Measurements from ENCODE around the gene LUC7L.
"Not testable (repeated sequence)": the region's sequence is repeated elsewhere in the genome, so short reads cannot be mapped to it uniquely, and the experiment has no call there.

Gene LUC7L

DNA sequence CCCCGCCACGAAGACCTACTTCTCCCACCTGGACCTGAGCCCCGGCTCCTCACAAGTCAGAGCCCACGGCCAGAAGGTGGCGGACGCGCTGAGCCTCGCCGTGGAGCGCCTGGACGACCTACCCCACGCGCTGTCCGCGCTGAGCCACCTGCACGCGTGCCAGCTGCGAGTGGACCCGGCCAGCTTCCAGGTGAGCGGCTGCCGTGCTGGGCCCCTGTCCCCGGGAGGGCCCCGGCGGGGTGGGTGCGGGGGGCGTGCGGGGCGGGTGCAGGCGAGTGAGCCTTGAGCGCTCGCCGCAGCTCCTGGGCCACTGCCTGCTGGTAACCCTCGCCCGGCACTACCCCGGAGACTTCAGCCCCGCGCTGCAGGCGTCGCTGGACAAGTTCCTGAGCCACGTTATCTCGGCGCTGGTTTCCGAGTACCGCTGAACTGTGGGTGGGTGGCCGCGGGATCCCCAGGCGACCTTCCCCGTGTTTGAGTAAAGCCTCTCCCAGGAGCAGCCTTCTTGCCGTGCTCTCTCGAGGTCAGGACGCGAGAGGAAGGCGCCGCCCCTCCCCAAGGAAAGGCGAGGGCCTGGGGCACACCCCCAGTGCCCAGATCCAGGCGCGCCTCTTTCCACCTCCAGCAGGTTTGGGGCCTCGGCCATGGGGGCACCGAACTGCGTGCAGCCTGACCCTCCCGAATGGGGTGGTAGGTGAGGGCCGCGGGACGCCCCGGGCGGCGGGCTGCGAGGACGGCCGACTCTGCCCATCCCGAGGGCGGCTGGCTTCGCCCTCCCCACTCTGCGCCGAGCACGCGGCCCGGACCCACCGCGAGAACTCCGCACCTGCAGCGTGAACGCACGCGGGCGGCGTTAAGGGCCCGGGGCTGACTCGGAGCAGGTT is 48.3 kb downstream of the LUC7L start:
- no peak overlapping the region for H3K27ac ChIP-seq (ENCODE audit: insufficient read depth, low read depth, low read length, poor library complexity, severe bottlenecking)
- peaks cover 53% of the 10 kb centered on the region for H3K27me3 ChIP-seq (ENCODE audit: control insufficient read depth, insufficient read depth, low read length, poor library complexity, severe bottlenecking)
- peak overlapping the region; percentile 31 for H3K4me3 ChIP-seq (ENCODE audit: insufficient read depth, low read depth, low read length)
- peaks cover 3% of the 10 kb centered on the region for H3K36me3 ChIP-seq (ENCODE audit: control insufficient read depth, insufficient read depth, low read length)
- 5 to 6% methylated on average over 89 of the region's 89 CpGs for WGBS, 2 experiments
- H3K4me1 ChIP-seq (ENCODE audit: control insufficient read depth, insufficient read depth, low read length), result no peaks in the 10 kb centered on the region
- H3K9me3 ChIP-seq (ENCODE audit: control insufficient read depth, low read length), result no peaks in the 10 kb centered on the region

DNA sequence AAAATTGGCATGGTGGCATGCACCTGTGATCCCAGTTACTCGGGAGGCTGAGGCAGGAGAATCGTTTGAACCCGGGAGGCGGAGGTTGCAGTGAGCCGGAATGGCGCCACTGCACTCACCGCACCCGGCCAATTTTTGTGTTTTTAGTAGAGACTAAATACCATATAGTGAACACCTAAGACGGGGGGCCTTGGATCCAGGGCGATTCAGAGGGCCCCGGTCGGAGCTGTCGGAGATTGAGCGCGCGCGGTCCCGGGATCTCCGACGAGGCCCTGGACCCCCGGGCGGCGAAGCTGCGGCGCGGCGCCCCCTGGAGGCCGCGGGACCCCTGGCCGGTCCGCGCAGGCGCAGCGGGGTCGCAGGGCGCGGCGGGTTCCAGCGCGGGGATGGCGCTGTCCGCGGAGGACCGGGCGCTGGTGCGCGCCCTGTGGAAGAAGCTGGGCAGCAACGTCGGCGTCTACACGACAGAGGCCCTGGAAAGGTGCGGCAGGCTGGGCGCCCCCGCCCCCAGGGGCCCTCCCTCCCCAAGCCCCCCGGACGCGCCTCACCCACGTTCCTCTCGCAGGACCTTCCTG is 49.1 kb downstream of the LUC7L start, which contains the start of gene HBQ1:
HBQ1 (plus strand) TSS at position 359 of the 575 bp plus-strand sequence; CDS start at position 387, 28 bp downstream.
- peaks cover 60% of the 10 kb centered on the region for H3K27me3 ChIP-seq (ENCODE audit: control insufficient read depth, insufficient read depth, low read length, poor library complexity, severe bottlenecking)
- H3K36me3 ChIP-seq (ENCODE audit: control insufficient read depth, insufficient read depth, low read length), result peaks cover under 1% of the 10 kb centered on the region
- no peaks in the 10 kb centered on the region for H3K4me1 ChIP-seq (ENCODE audit: control insufficient read depth, insufficient read depth, low read length)
- H3K4me3 ChIP-seq (ENCODE audit: insufficient read depth, low read depth, low read length), result peak within 1 kb of the TSS; percentile 31
- H3K27ac ChIP-seq (ENCODE audit: insufficient read depth, low read depth, low read length, poor library complexity, severe bottlenecking), result no peak within 1 kb of the TSS
- WGBS, 2 experiments, result 12% methylated on average over 59 of the region's 59 CpGs
- H3K9me3 ChIP-seq (ENCODE audit: control insufficient read depth, low read length), result no peaks in the 10 kb centered on the region

DNA sequence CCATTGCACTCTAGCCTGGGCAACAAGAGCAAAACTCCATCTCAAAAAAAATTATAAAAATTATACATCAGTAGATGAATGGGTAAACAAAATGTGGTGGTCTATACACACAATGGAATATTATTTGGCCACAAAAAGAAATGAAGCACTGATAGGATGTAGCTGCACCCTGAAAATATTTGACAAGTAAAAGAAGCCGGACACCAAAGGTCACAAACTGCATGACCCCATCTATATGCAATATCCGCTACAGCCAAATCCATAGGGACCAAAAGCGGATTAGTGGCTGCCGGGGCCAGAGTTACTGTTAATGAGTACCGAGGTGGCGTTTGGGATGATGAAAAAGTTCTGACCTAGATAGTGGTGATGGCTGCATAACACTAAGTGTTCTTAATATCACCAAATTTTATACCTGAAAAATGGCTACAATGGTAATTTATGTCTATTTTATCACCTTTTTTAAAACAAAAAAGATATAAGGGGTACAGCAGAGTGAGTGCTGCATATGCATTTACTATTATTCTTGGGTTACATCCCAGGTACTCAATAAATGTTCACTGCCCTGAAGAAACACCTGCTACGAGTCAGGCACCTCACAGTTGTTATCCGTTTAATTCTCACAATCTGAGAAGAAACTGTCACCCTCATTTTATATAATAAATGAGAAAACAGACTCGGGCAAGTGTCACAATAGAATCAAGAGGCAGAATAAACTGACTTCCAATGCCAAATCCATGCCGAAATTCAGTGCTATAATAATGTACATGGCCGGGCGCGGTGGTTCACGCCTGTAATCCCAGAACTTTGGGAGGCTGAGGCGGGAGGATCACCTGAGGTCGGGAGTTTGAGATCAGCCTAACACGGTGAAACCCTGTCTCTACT is 49.8 kb downstream of the LUC7L start:
- WGBS, 2 experiments, result 88% methylated on average over 17 of the region's 17 CpGs

DNA sequence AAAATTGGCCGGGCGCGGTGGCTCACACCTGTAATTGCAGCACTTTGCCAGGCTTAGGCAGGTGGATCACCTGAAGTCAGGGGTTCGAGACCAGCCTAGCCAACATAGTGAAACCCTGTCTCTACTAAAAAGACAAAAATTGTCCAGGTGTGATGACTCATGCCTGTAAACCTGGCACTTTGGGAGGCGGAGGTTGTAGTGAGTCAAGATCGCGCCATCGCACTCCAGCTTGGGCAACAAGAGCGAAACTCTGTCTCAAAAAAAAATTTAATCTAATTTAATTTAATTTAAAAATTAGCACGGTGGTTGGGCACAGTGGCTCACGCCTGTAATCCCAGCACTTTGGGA is 50.6 kb downstream of the LUC7L start:
- Histone ChIP-seq H3K36me3 (ENCODE audit: control insufficient read depth, insufficient read depth, low read length) (no peaks in the 10 kb centered on the region), H3K27ac (ENCODE audit: insufficient read depth, low read depth, low read length, poor library complexity, severe bottlenecking) (no peak overlapping the region), H3K9me3 (ENCODE audit: control insufficient read depth, low read length) (no peaks in the 10 kb centered on the region), H3K4me3 (ENCODE audit: insufficient read depth, low read depth, low read length) (no peak overlapping the region), H3K4me1 (ENCODE audit: control insufficient read depth, insufficient read depth, low read length) (no peaks in the 10 kb centered on the region), H3K27me3 (ENCODE audit: control insufficient read depth, insufficient read depth, low read length, poor library complexity, severe bottlenecking) (peaks cover 76% of the 10 kb centered on the region)
- 89% methylated on average over 11 of the region's 11 CpGs for WGBS, 2 experiments

More for the DNA sequence above, 49.8 kb downstream of the LUC7L start:
- Histone ChIP-seq H3K4me3 (ENCODE audit: insufficient read depth, low read depth, low read length) (no peak overlapping the region), H3K36me3 (ENCODE audit: control insufficient read depth, insufficient read depth, low read length) (no peaks in the 10 kb centered on the region), H3K9me3 (ENCODE audit: control insufficient read depth, low read length) (no peaks in the 10 kb centered on the region), H3K27me3 (ENCODE audit: control insufficient read depth, insufficient read depth, low read length, poor library complexity, severe bottlenecking) (peaks cover 68% of the 10 kb centered on the region), H3K4me1 (ENCODE audit: control insufficient read depth, insufficient read depth, low read length) (no peaks in the 10 kb centered on the region), H3K27ac (ENCODE audit: insufficient read depth, low read depth, low read length, poor library complexity, severe bottlenecking) (no peak overlapping the region)

- Histone ChIP-seq H3K4me3 (ENCODE audit: insufficient read depth, low read depth, low read length) (no peak overlapping the region), H3K27me3 (ENCODE audit: control insufficient read depth, insufficient read depth, low read length, poor library complexity, severe bottlenecking) (peaks cover 81% of the 10 kb centered on the region)
- 75 to 76% methylated on average over 11 of the region's 11 CpGs for WGBS, 2 experiments
Observed at GRCh38 chr16:177981-178667, 51.1 kb downstream of the LUC7L start.

DNA sequence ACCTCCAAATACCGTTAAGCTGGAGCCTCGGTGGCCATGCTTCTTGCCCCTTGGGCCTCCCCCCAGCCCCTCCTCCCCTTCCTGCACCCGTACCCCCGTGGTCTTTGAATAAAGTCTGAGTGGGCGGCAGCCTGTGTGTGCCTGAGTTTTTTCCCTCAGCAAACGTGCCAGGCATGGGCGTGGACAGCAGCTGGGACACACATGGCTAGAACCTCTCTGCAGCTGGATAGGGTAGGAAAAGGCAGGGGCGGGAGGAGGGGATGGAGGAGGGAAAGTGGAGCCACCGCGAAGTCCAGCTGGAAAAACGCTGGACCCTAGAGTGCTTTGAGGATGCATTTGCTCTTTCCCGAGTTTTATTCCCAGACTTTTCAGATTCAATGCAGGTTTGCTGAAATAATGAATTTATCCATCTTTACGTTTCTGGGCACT is 51.8 kb downstream of the LUC7L start:
- H3K4me3 ChIP-seq (ENCODE audit: insufficient read depth, low read depth, low read length), result no peak overlapping the region
- peaks cover 83% of the 10 kb centered on the region for H3K27me3 ChIP-seq (ENCODE audit: control insufficient read depth, insufficient read depth, low read length, poor library complexity, severe bottlenecking)
- H3K27ac ChIP-seq (ENCODE audit: insufficient read depth, low read depth, low read length, poor library complexity, severe bottlenecking), result no peak overlapping the region
- no peaks in the 10 kb centered on the region for H3K4me1 ChIP-seq (ENCODE audit: control insufficient read depth, insufficient read depth, low read length)
- H3K36me3 ChIP-seq (ENCODE audit: control insufficient read depth, insufficient read depth, low read length), result no peaks in the 10 kb centered on the region
- 15 to 19% methylated on average over 13 of the region's 13 CpGs for WGBS, 2 experiments
- no peaks in the 10 kb centered on the region for H3K9me3 ChIP-seq (ENCODE audit: control insufficient read depth, low read length)

More at GRCh38 chr16:177981-178667, 51.1 kb downstream of the LUC7L start:
- Histone ChIP-seq H3K9me3 (ENCODE audit: control insufficient read depth, low read length) (no peaks in the 10 kb centered on the region), H3K4me1 (ENCODE audit: control insufficient read depth, insufficient read depth, low read length) (no peaks in the 10 kb centered on the region), H3K27ac (ENCODE audit: insufficient read depth, low read depth, low read length, poor library complexity, severe bottlenecking) (no peak overlapping the region), H3K36me3 (ENCODE audit: control insufficient read depth, insufficient read depth, low read length) (no peaks in the 10 kb centered on the region)

GRCh38 chr16:176477-177382 is 52.5 kb downstream of the LUC7L start, which contains the start of gene HBA1:
Gene HBA1 (plus strand): TSS chr16:176680. CDS start chr16:176717, 37 bp downstream.
- not testable (repeated sequence) for H3K36me3 ChIP-seq (ENCODE audit: control insufficient read depth, insufficient read depth, low read length); H3K4me1 ChIP-seq (ENCODE audit: control insufficient read depth, insufficient read depth, low read length); H3K4me3 ChIP-seq (ENCODE audit: insufficient read depth, low read depth, low read length); H3K27ac ChIP-seq (ENCODE audit: insufficient read depth, low read depth, low read length, poor library complexity, severe bottlenecking); H3K9me3 ChIP-seq (ENCODE audit: control insufficient read depth, low read length)
- peaks cover 88% of the 10 kb centered on the region for H3K27me3 ChIP-seq (ENCODE audit: control insufficient read depth, insufficient read depth, low read length, poor library complexity, severe bottlenecking)
- WGBS, 2 experiments, result 9 to 11% methylated on average over 37 to 38 of the region's 88 CpGs

DNA sequence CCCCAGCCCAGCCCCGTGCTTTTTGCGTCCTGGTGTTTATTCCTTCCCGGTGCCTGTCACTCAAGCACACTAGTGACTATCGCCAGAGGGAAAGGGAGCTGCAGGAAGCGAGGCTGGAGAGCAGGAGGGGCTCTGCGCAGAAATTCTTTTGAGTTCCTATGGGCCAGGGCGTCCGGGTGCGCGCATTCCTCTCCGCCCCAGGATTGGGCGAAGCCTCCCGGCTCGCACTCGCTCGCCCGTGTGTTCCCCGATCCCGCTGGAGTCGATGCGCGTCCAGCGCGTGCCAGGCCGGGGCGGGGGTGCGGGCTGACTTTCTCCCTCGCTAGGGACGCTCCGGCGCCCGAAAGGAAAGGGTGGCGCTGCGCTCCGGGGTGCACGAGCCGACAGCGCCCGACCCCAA is 53.2 kb downstream of the LUC7L start:
- H3K4me3 ChIP-seq (ENCODE audit: insufficient read depth, low read depth, low read length); H3K36me3 ChIP-seq (ENCODE audit: control insufficient read depth, insufficient read depth, low read length); H3K27ac ChIP-seq (ENCODE audit: insufficient read depth, low read depth, low read length, poor library complexity, severe bottlenecking); H3K4me1 ChIP-seq (ENCODE audit: control insufficient read depth, insufficient read depth, low read length); H3K9me3 ChIP-seq (ENCODE audit: control insufficient read depth, low read length): not testable (repeated sequence)
- 1 to 5% methylated on average over 12 to 13 of the region's 39 CpGs for WGBS, 2 experiments
- peaks cover 91% of the 10 kb centered on the region for H3K27me3 ChIP-seq (ENCODE audit: control insufficient read depth, insufficient read depth, low read length, poor library complexity, severe bottlenecking)

Data from ectodermal cell (in vitro differentiated cells).